HepG2 (cell line): Measurements from ENCODE around the gene KL. TPM values are rescaled to one million over a fixed set of nuclear protein-coding genes. Genes with fewer than 3 reads are reported as not detected.

Experiments
- ATAC-seq: fragments of 200-7000 bp; cut with Tn5 transposase; 3 replicates; pipeline ENCODE4 v1.9.1; 2020; ENCODE audit warnings: mild to moderate bottlenecking, moderate library complexity
- BruUV-seq: library from RNA; stranded (reverse); fragments of 400-500 nt; replicated peaks from 2 replicates; lab custom pipeline; 2021; lab: Mats Ljungman, UMichigan
- CTCF ChIA-PET: fragments of 300-600 bp; formaldehyde crosslinking; extraction: SDS; loops from one replicate; lab custom pipeline; 2021; ENCODE audit warnings: low total read pairs, inconsistent platforms, low intra/inter-chr PET ratio; lab: Yijun Ruan, JAX
- POLR2A ChIA-PET: fragments of 350-600 bp; sonication (Branson Sonifier 250); formaldehyde crosslinking; loops from one replicate; lab custom pipeline; 2020; ENCODE audit warnings: antibody characterized with exemption, inconsistent platforms; lab: Yijun Ruan, JAX
- DNase-seq: peaks from one replicate; pipeline ENCODE4 v3.0.0-alpha.2; 2015; ENCODE audit warnings: low spot score
- FAIRE-seq: peaks from 3 replicates; lab custom pipeline; 2011; peaks lifted over from hg19 to GRCh38; lab: Jason Lieb, UNC
- H2AFZ ChIP-seq: one replicate; pipeline ENCODE4 v1.6.1; 2011; ENCODE audit warnings: low read length, inconsistent platforms
- H3K27ac ChIP-seq: fragments of 300-600 bp; 3 replicates; pipeline ENCODE4 v1.8.0; 2011; ENCODE audit warnings: mixed run types, mild to moderate bottlenecking, mixed read lengths, low read length, inconsistent platforms; ENCODE audit not compliant: insufficient read depth; ENCODE audit errors: extremely low read length
- H3K27me3 ChIP-seq, 2 experiments: fragments of 200-600 bp in 1 of 2; 2 replicates in 1 of 2; 3 replicates in 1 of 2; pipeline versions ENCODE4 v1.6.0 to v1.8.0; 2011; ENCODE audit warnings: low read length in 2 of 2, mild to moderate bottlenecking in 2 of 2, moderate library complexity in 2 of 2, inconsistent platforms in 1 of 2; ENCODE audit not compliant: insufficient read depth in 2 of 2, control insufficient read depth in 1 of 2
- H3K36me3 ChIP-seq, 2 experiments: fragments of 200-600 bp in 1 of 2; replicated peaks in 1 of 2; 2 replicates in 1 of 2; 3 replicates in 1 of 2; pipeline versions ENCODE4 v1.5.1 to v1.8.0; 2011; ENCODE audit warnings: low read length in 2 of 2, inconsistent platforms in 1 of 2; ENCODE audit not compliant: insufficient read depth in 2 of 2, control insufficient read depth in 1 of 2
- H3K4me1 ChIP-seq: 2 replicates; pipeline ENCODE4 v1.5.1; 2012; ENCODE audit warnings: low read length, inconsistent platforms; ENCODE audit not compliant: insufficient read depth
- H3K4me2 ChIP-seq: 2 replicates; pipeline ENCODE4 v1.6.0; 2011; ENCODE audit warnings: low read depth, low read length, inconsistent platforms
- H3K4me3 ChIP-seq, 3 experiments: fragments of 200-600 bp in 1 of 3; sonication (generic), shearing (Covaris generic) in 1 of 3; replicated peaks in 1 of 3; 2 replicates each; pipeline ENCODE4 v1.5.1; 2011 to 2016; ENCODE audit warnings: low read length in 3 of 3, inconsistent platforms in 2 of 3, low read depth in 2 of 3, mild to moderate bottlenecking in 2 of 3, control low read depth in 1 of 3, mixed read lengths in 1 of 3; ENCODE audit not compliant: insufficient read depth in 1 of 3
- H3K79me2 ChIP-seq: one replicate; pipeline ENCODE4 v1.6.1; 2011; ENCODE audit warnings: low read length, inconsistent platforms; ENCODE audit not compliant: insufficient read depth
- H3K9ac ChIP-seq: 2 replicates; pipeline ENCODE4 v1.6.0; 2011; ENCODE audit warnings: mild to moderate bottlenecking, low read depth, low read length, inconsistent platforms; ENCODE audit not compliant: insufficient read depth
- H3K9me3 ChIP-seq: 2 replicates; pipeline ENCODE4 v1.5.1; 2012; ENCODE audit warnings: mild to moderate bottlenecking, low read length
- H4K20me1 ChIP-seq: 2 replicates; pipeline ENCODE4 v1.6.0; 2011; ENCODE audit warnings: inconsistent platforms, mild to moderate bottlenecking, low read length, moderate library complexity; ENCODE audit not compliant: insufficient read depth
- ARID5B ChIP-seq: IDR thresholded peaks from 2 replicates; pipeline ENCODE4 v1.4.0; 2020; ENCODE audit warnings: mild to moderate bottlenecking, missing genetic modification reagents
- GPBP1L1 ChIP-seq: sonication (generic); formaldehyde crosslinking; IDR thresholded peaks from 2 replicates; pipeline ENCODE4 v1.5.0; 2020; ENCODE audit warnings: mild to moderate bottlenecking, missing genetic modification reagents
- HMGXB4 ChIP-seq, 2 experiments: sonication (generic) in 1 of 2; formaldehyde crosslinking in 1 of 2; IDR thresholded peaks; 2 replicates each; pipeline versions ENCODE4 v1.4.0 to v1.6.1; 2018 to 2020; ENCODE audit warnings: missing genetic modification reagents in 2 of 2, borderline replicate concordance in 1 of 2, low read depth in 1 of 2, mild to moderate bottlenecking in 1 of 2, missing biosample characterization in 1 of 2
- MIER2 ChIP-seq: IDR thresholded peaks from 2 replicates; pipeline ENCODE4 v1.6.1; 2016; ENCODE audit warnings: missing biosample characterization, missing genetic modification reagents
- PTBP1 ChIP-seq: fragments of 200-400 bp; formaldehyde crosslinking; IDR thresholded peaks from 2 replicates; pipeline ENCODE4 v1.6.1; 2018; ENCODE audit warnings: low read length, low read depth; ENCODE audit not compliant: poor library complexity, severe bottlenecking
- REXO4 ChIP-seq: sonication (generic); formaldehyde crosslinking; IDR thresholded peaks from 2 replicates; pipeline ENCODE4 v1.8.0; 2022; ENCODE audit warnings: missing genetic modification reagents, mild to moderate bottlenecking, borderline replicate concordance
- TEAD2 ChIP-seq: sonication (generic); formaldehyde crosslinking; IDR thresholded peaks from 2 replicates; pipeline ENCODE4 v1.9.0; 2021; ENCODE audit warnings: missing genetic modification reagents
- ZNF121 ChIP-seq: sonication (generic); formaldehyde crosslinking; IDR thresholded peaks from 2 replicates; pipeline ENCODE4 v1.5.0; 2020; ENCODE audit warnings: mild to moderate bottlenecking, missing genetic modification reagents
- ZNF30 ChIP-seq: sonication (generic); formaldehyde crosslinking; IDR thresholded peaks from 2 replicates; pipeline ENCODE4 v1.5.0; 2020; ENCODE audit warnings: mild to moderate bottlenecking, missing genetic modification reagents
- ZNF432 ChIP-seq: sonication (generic); formaldehyde crosslinking; IDR thresholded peaks from 2 replicates; pipeline ENCODE4 v1.5.0; 2020; ENCODE audit warnings: missing genetic modification reagents, mild to moderate bottlenecking, borderline replicate concordance
- ZNF703 ChIP-seq: sonication (generic); formaldehyde crosslinking; IDR thresholded peaks from 2 replicates; pipeline ENCODE4 v1.5.1; 2020; ENCODE audit warnings: missing genetic modification reagents, mild to moderate bottlenecking, moderate library complexity, borderline replicate concordance
- ZXDC ChIP-seq: sonication (generic); formaldehyde crosslinking; IDR thresholded peaks from 2 replicates; pipeline ENCODE4 v1.5.0; 2020; ENCODE audit warnings: mild to moderate bottlenecking, missing genetic modification reagents
- WGBS: methylation state at CpG from one replicate; pipeline ENCODE4 v1.1.6; 2017; ENCODE audit warnings: low lambda C conversion rate; 5-methylcytosine and 5-hydroxymethylcytosine counted together
- in situ Hi-C: cut with HindIII; loops from 2 replicates; pipeline ENCODE4 v1.10.0; 2017; ENCODE audit warnings: low pct_unique_long_range_greater_than_20kb; ENCODE audit not compliant: extremely low pct_ligation_motif_present
- intact Hi-C: fragments of 100-400 bp; cut with micrococcal nuclease; formaldehyde crosslinking; loops from one replicate; pipeline ENCODE4 v1.10.0; 2022; ENCODE audit not compliant: unreplicated experiment
- polyA plus RNA-seq, 8 experiments: library from polyadenylated mRNA; depleted of rRNA in 3 of 8; stranded (reverse) in 7 of 8; unstranded in 1 of 8; fragments of >200 nt; fragmentation: Illumina TruSeq in 4 of 8; extraction: Trizol in 4 of 8; gene quantifications; 2 replicates each; pipeline versions ENCODE4 v1.2.1 to v1.2.3, GENCODE V29; 2011 to 2016; ENCODE audit warnings: low read depth in 4 of 8, missing spikeins in 1 of 8, mixed read lengths in 1 of 8; ENCODE audit not compliant: insufficient read depth in 1 of 8
- total RNA-seq, 5 experiments: library from RNA; depleted of rRNA; stranded (reverse); fragments of >200 nt; fragmentation: Illumina TruSeq; extraction: Trizol; gene quantifications; 2 replicates each; pipeline ENCODE4 v1.2.3, GENCODE V29; 2016; ENCODE audit warnings: low read depth in 1 of 5

KL gene
- total and polyA plus RNA-seq, 2 of the 13 experiments (the other 11 are each of a cell fraction or from before 2014, with no cell fraction given), result not detected

GRCh38 chr13:33058776-33059327, 42.6 kb downstream of the KL start (continued):
- TF ChIP-seq MIER2, result no peak

GRCh38 chr13:33060815-33061214, 44.6 kb downstream of the KL start:
- no peak overlapping the region for H3K9ac ChIP-seq
- WGBS, result 67% methylated on average over 10 of the region's 15 CpGs
- H3K27ac ChIP-seq, result no peak overlapping the region
- no peaks in the 10 kb centered on the region for H4K20me1 ChIP-seq
- CTCF ChIA-PET, result no interaction called here
- H3K4me1 ChIP-seq, result peaks cover 21% of the 10 kb centered on the region
- BruUV-seq, result no TSS peak
- no peak overlapping the region for H2AFZ ChIP-seq
- in situ Hi-C loops, result no loop called here
- POLR2A ChIA-PET, result no interaction called here
- FAIRE-seq, result no peak
- H3K4me3 ChIP-seq, result no peak overlapping the region
- no peak overlapping the region for H3K4me2 ChIP-seq
- no peaks in the 10 kb centered on the region for H3K9me3 ChIP-seq
- intact Hi-C loops, result no loop called here
- H3K36me3 ChIP-seq, result no peaks in the 10 kb centered on the region
- no peak for ATAC-seq
- no peak for DNase-seq
- no peaks in the 10 kb centered on the region for H3K79me2 ChIP-seq
- no peaks in the 10 kb centered on the region for H3K27me3 ChIP-seq
- TF ChIP-seq ZNF121, result no peak
- no peak for TF ChIP-seq HMGXB4 (CRISPR knock-in tag; IDR thresholded peaks at IDR 0.05; ENCODE audit: borderline replicate concordance in 1 of 2, low read depth in 1 of 2)
- TF ChIP-seq ZNF30 (CRISPR knock-in tag), result no peak
- no peak for TF ChIP-seq ZNF703 (CRISPR knock-in tag)
- TF ChIP-seq ARID5B (CRISPR knock-in tag), result no peak
- TF ChIP-seq PTBP1, result no peak
- TF ChIP-seq TEAD2 (CRISPR knock-in tag), result no peak
- no peak for TF ChIP-seq ZNF432
- TF ChIP-seq ZXDC (CRISPR knock-in tag), result no peak
- TF ChIP-seq GPBP1L1 (CRISPR knock-in tag), result no peak
- no peak for TF ChIP-seq REXO4 (CRISPR knock-in tag)
